Natural killer cell (primary cell): Measurements from ENCODE around the gene NCBP3. TPM values are rescaled to one million over a fixed set of nuclear protein-coding genes. Genes with fewer than 3 reads are reported as not detected.

Experiments
- ATAC-seq, 3 donors: fragments of 150-1000 bp in 2 of 3; fragments of 200-7000 bp in 1 of 3; cut with Tn5 transposase; 1 replicate in 1 of 3; 2 replicates in 2 of 3; pipeline ENCODE4 v1.10.0; 2021; ENCODE audit warnings: mild to moderate bottlenecking in 2 of 3, moderate library complexity in 2 of 3
- DNase-seq, 2 donors: peaks; one replicate each; pipeline versions ENCODE4 v3.0.0 to v3.0.0-alpha.2; 2013 to 2021; ENCODE audit warnings: mixed read lengths in 1 of 2
- H3K27ac ChIP-seq: one replicate; pipeline ENCODE4 v1.5.1; 2013; ENCODE audit warnings: mild to moderate bottlenecking, low read length
- H3K27me3 ChIP-seq: one replicate; pipeline ENCODE4 v1.6.1; 2013; ENCODE audit warnings: low read length; ENCODE audit not compliant: control insufficient read depth, insufficient read depth
- H3K36me3 ChIP-seq: one replicate; pipeline ENCODE4 v1.6.1; 2013; ENCODE audit warnings: low read length; ENCODE audit not compliant: control insufficient read depth, insufficient read depth
- H3K4me1 ChIP-seq: one replicate; pipeline ENCODE4 v1.6.1; 2013; ENCODE audit warnings: low read length; ENCODE audit not compliant: control insufficient read depth, insufficient read depth
- H3K4me3 ChIP-seq: one replicate; pipeline ENCODE4 v1.5.1; 2013; ENCODE audit warnings: low read length
- H3K9me3 ChIP-seq: one replicate; pipeline ENCODE4 v1.6.1; 2013; ENCODE audit warnings: low read length; ENCODE audit not compliant: control insufficient read depth, insufficient read depth
- H3K27ac Mint-ChIP-seq, 2 donors: one replicate each; pipeline ENCODE4 v1.8.0; 2022; ENCODE audit warnings: mild to moderate bottlenecking in 2 of 2, mixed read lengths in 2 of 2, moderate library complexity in 1 of 2
- H3K27me3 Mint-ChIP-seq, 2 donors: one replicate each; pipeline ENCODE4 v1.8.0; 2022; ENCODE audit warnings: low read depth in 2 of 2, mixed read lengths in 2 of 2
- H3K36me3 Mint-ChIP-seq: one replicate; pipeline ENCODE4 v1.8.0; 2022; ENCODE audit warnings: mixed read lengths
- H3K4me1 Mint-ChIP-seq, 2 donors: one replicate each; pipeline ENCODE4 v1.8.0; 2022; ENCODE audit warnings: mixed read lengths in 2 of 2
- H3K4me3 Mint-ChIP-seq: one replicate; pipeline ENCODE4 v1.8.0; 2022; ENCODE audit warnings: mild to moderate bottlenecking, moderate library complexity, mixed read lengths
- H3K9me3 Mint-ChIP-seq, 2 donors: one replicate each; pipeline ENCODE4 v1.8.0; 2022; ENCODE audit warnings: mixed read lengths in 2 of 2
- CTCF ChIP-seq: fragments of 200-600 bp; IDR thresholded peaks from one replicate; pipeline ENCODE4 v1.8.0; 2022; ENCODE audit warnings: antibody characterized with exemption
- WGBS: methylation state at CpG from one replicate; pipeline ENCODE4 v1.1.7; 2013; ENCODE audit warnings: missing lambda C conversion rate; ENCODE audit not compliant: insufficient coverage; 5-methylcytosine and 5-hydroxymethylcytosine counted together
- intact Hi-C: fragments of 100-400 bp; cut with micrococcal nuclease; formaldehyde crosslinking; loops from one replicate; pipeline ENCODE4 v1.14.2; 2022
- total RNA-seq, 4 donors: library from RNA; stranded (reverse); fragments of 120-200 nt in 1 of 4; gene quantifications; one replicate each; pipeline versions ENCODE4 v1.2.3 to v1.2.4, GENCODE V29; 2013 to 2022

NCBP3 gene
- total RNA-seq, 3 donors from 2014 or later (not counting 1 experiment from before 2014, with no cell fraction given) = 55.9 to 60.7 (median 58.1) TPM

- intact Hi-C loops = no loop called here
- H3K27me3 Mint-ChIP-seq = peaks cover 0 to 4% of the 10 kb centered on the region in 2 donors
- H3K4me1 Mint-ChIP-seq = peaks cover 40 to 48% of the 10 kb centered on the region in 2 donors
- peaks cover 0 to 3% of the 10 kb centered on the region in 2 donors for H3K9me3 Mint-ChIP-seq
- TF ChIP-seq CTCF = no peak
- DNase-seq (no peak), ATAC-seq (no peak)
- Histone ChIP-seq H3K36me3 (no peaks in the 10 kb centered on the region), H3K27ac (no peak overlapping the region), H3K4me3 (no peak overlapping the region), H3K9me3 (no peaks in the 10 kb centered on the region), H3K27me3 (no peaks in the 10 kb centered on the region), H3K4me1 (peaks cover 47% of the 10 kb centered on the region)
- no peak overlapping the region for H3K4me3 Mint-ChIP-seq
- peak overlapping the region in 1 of 2 donors; percentile 88 for H3K27ac Mint-ChIP-seq
- no peaks in the 10 kb centered on the region for H3K36me3 Mint-ChIP-seq
- WGBS = 89% methylated on average over 12 of the region's 12 CpGs
Observed at GRCh38 chr17:3772764-3773163, 73.3 kb downstream of the NCBP3 start.

GRCh38 chr17:3771140-3771539 is 74.9 kb downstream of the NCBP3 start:
- 88% methylated on average over 16 of the region's 16 CpGs for WGBS

GRCh38 chr17:3770466-3770865 is 75.6 kb downstream of the NCBP3 start:
- peak overlapping the region; percentile 69 for H3K4me3 Mint-ChIP-seq
- peaks cover 0 to 3% of the 10 kb centered on the region in 2 donors for H3K9me3 Mint-ChIP-seq
- no peak for TF ChIP-seq CTCF
- no peaks in the 10 kb centered on the region for H3K36me3 Mint-ChIP-seq
- intact Hi-C loops = no loop called here
- 11% methylated on average over 8 of the region's 8 CpGs for WGBS
- H3K27me3 ChIP-seq = no peaks in the 10 kb centered on the region
- H3K27ac Mint-ChIP-seq = peak overlapping the region; percentile 87 to 91
- peaks cover 70% of the 10 kb centered on the region for H3K4me1 ChIP-seq
- H3K27ac ChIP-seq = peak overlapping the region; percentile 30
- DNase-seq (peak; percentile 54 to 72), ATAC-seq (peak; percentile 69 to 80 (median 79))
- peaks cover 63 to 68% of the 10 kb centered on the region in 2 donors for H3K4me1 Mint-ChIP-seq
- H3K36me3 ChIP-seq = no peaks in the 10 kb centered on the region
- no peaks in the 10 kb centered on the region for H3K9me3 ChIP-seq
- peaks cover 0 to 4% of the 10 kb centered on the region in 2 donors for H3K27me3 Mint-ChIP-seq
- no peak overlapping the region for H3K4me3 ChIP-seq

More at GRCh38 chr17:3771140-3771539, 74.9 kb downstream of the NCBP3 start:
- Histone ChIP-seq H3K36me3 (no peaks in the 10 kb centered on the region), H3K9me3 (no peaks in the 10 kb centered on the region), H3K27ac (peak overlapping the region; percentile 30), H3K4me1 (peaks cover 63% of the 10 kb centered on the region), H3K4me3 (no peak overlapping the region), H3K27me3 (no peaks in the 10 kb centered on the region)
- intact Hi-C loops = no loop called here
- peaks cover 56 to 61% of the 10 kb centered on the region in 2 donors for H3K4me1 Mint-ChIP-seq
- no peak overlapping the region for H3K4me3 Mint-ChIP-seq
- peaks cover 0 to 4% of the 10 kb centered on the region in 2 donors for H3K27me3 Mint-ChIP-seq
- peak overlapping the region; percentile 87 to 91 for H3K27ac Mint-ChIP-seq
- no peaks in the 10 kb centered on the region for H3K36me3 Mint-ChIP-seq
- no peak for TF ChIP-seq CTCF
- DNase-seq (peak in 1 of 2 donors; percentile 60), ATAC-seq (no peak)
- peaks cover 0 to 3% of the 10 kb centered on the region in 2 donors for H3K9me3 Mint-ChIP-seq

- Histone ChIP-seq H3K36me3 (no peaks in the 10 kb centered on the region), H3K27ac (no peak overlapping the region), H3K9me3 (no peaks in the 10 kb centered on the region), H3K4me1 (peaks cover 86% of the 10 kb centered on the region), H3K27me3 (no peaks in the 10 kb centered on the region), H3K4me3 (no peak overlapping the region)
- DNase-seq = no peak
- peaks cover 0 to 4% of the 10 kb centered on the region in 2 donors for H3K27me3 Mint-ChIP-seq
- ATAC-seq = no peak
- peaks cover 0 to 3% of the 10 kb centered on the region in 2 donors for H3K9me3 Mint-ChIP-seq
- H3K4me1 Mint-ChIP-seq = peaks cover 76 to 77% of the 10 kb centered on the region in 2 donors
- peak overlapping the region; percentile 67 for H3K4me3 Mint-ChIP-seq
- H3K36me3 Mint-ChIP-seq = no peaks in the 10 kb centered on the region
- peak overlapping the region; percentile 91 to 99 for H3K27ac Mint-ChIP-seq
- intact Hi-C loops = loop anchor here (5.0 kb wide), 1 partner anchor 76 kb away; no protein-coding TSS in a partner anchor
- TF ChIP-seq CTCF = no peak
- 67% methylated on average over 8 of the region's 8 CpGs for WGBS
Observed at GRCh38 chr17:3768769-3769168, 77.3 kb downstream of the NCBP3 start.
